Neuronal stem cell (in vitro differentiated cells): ENCODE data around the gene SLC9A9.

Experiments
- DNase-seq: peaks from one replicate; pipeline ENCODE4 v3.0.0-alpha.2; 2013; ENCODE audit warnings: low spot score
- H2AFZ ChIP-seq: one replicate; pipeline ENCODE4 v1.6.1; 2013; ENCODE audit warnings: mild to moderate bottlenecking, low read length, inconsistent platforms
- H2AK5ac ChIP-seq: 2 replicates; pipeline ENCODE4 v1.6.1; 2013; ENCODE audit warnings: low read depth, mild to moderate bottlenecking, inconsistent platforms, low read length, moderate library complexity, mixed read lengths
- H2BK120ac ChIP-seq: 2 replicates; pipeline ENCODE4 v1.6.1; 2013; ENCODE audit warnings: low read depth, mild to moderate bottlenecking, inconsistent platforms, low read length, moderate library complexity, mixed read lengths
- H2BK12ac ChIP-seq: one replicate; pipeline ENCODE4 v1.6.1; 2013; ENCODE audit warnings: low read length, inconsistent platforms
- H2BK15ac ChIP-seq: 2 replicates; pipeline ENCODE4 v1.6.1; 2013; ENCODE audit warnings: mild to moderate bottlenecking, low read length, inconsistent platforms, mixed read lengths
- H2BK5ac ChIP-seq: one replicate; pipeline ENCODE4 v1.6.1; 2013; ENCODE audit warnings: inconsistent platforms, mild to moderate bottlenecking, low read length, moderate library complexity
- H3K14ac ChIP-seq: one replicate; pipeline ENCODE4 v1.6.1; 2013; ENCODE audit warnings: low read length, inconsistent platforms
- H3K18ac ChIP-seq: 2 replicates; pipeline ENCODE4 v1.6.1; 2013; ENCODE audit warnings: low read length, inconsistent platforms
- H3K23ac ChIP-seq: 2 replicates; pipeline ENCODE4 v1.6.1; 2013; ENCODE audit warnings: low read depth, mild to moderate bottlenecking, mixed read lengths, low read length, inconsistent platforms; ENCODE audit not compliant: poor library complexity
- H3K27ac ChIP-seq: replicated peaks from 3 replicates; pipeline ENCODE4 v1.5.1; 2013; ENCODE audit warnings: low read length, inconsistent platforms
- H3K27me3 ChIP-seq, 3 experiments: 2 replicates each; pipeline ENCODE4 v1.6.1; 2013; ENCODE audit warnings: low read length in 3 of 3, mild to moderate bottlenecking in 2 of 3, inconsistent platforms in 1 of 3, low read depth in 1 of 3, mixed read lengths in 1 of 3, moderate library complexity in 1 of 3; ENCODE audit not compliant: control insufficient read depth in 3 of 3, insufficient read depth in 3 of 3
- H3K36me3 ChIP-seq, 2 donors: replicated peaks in 1 of 2; 2 replicates each; pipeline ENCODE4 v1.6.1; 2013; ENCODE audit warnings: low read length in 2 of 2; ENCODE audit not compliant: control insufficient read depth in 2 of 2, insufficient read depth in 2 of 2
- H3K4ac ChIP-seq: 2 replicates; pipeline ENCODE4 v1.6.1; 2013; ENCODE audit warnings: inconsistent platforms, mild to moderate bottlenecking, low read length, moderate library complexity
- H3K4me1 ChIP-seq, 2 donors: 1 replicate in 1 of 2; 2 replicates in 1 of 2; pipeline ENCODE4 v1.6.1; 2013; ENCODE audit warnings: low read length in 2 of 2, low read depth in 1 of 2; ENCODE audit not compliant: control insufficient read depth in 2 of 2, insufficient read depth in 1 of 2
- H3K4me2 ChIP-seq: one replicate; pipeline ENCODE4 v1.6.1; 2013; ENCODE audit warnings: mild to moderate bottlenecking, low read length, inconsistent platforms; ENCODE audit not compliant: insufficient read depth, poor library complexity, severe bottlenecking
- H3K4me3 ChIP-seq, 2 donors: 2 replicates each; pipeline ENCODE4 v1.5.1; 2013; ENCODE audit warnings: low read length in 2 of 2, mild to moderate bottlenecking in 2 of 2, inconsistent platforms in 1 of 2, moderate library complexity in 1 of 2
- H3K79me1 ChIP-seq: one replicate; pipeline ENCODE4 v1.6.1; 2013; ENCODE audit warnings: low read depth, mild to moderate bottlenecking, inconsistent platforms, low read length, moderate library complexity
- H3K9ac ChIP-seq: one replicate; pipeline ENCODE4 v1.6.1; 2013; ENCODE audit warnings: mild to moderate bottlenecking, low read depth, low read length, inconsistent platforms; ENCODE audit not compliant: poor library complexity
- H3K9me3 ChIP-seq, 2 donors: replicated peaks in 1 of 2; 2 replicates each; pipeline versions ENCODE3 to v1.6.1; 2013; ENCODE audit warnings: low read length in 2 of 2, mild to moderate bottlenecking in 2 of 2, inconsistent platforms in 1 of 2, low read depth in 1 of 2, mixed read lengths in 1 of 2, moderate library complexity in 1 of 2; ENCODE audit not compliant: control insufficient read depth in 2 of 2, insufficient read depth in 1 of 2
- H4K8ac ChIP-seq: one replicate; pipeline ENCODE4 v1.6.1; 2013; ENCODE audit warnings: low read depth, mild to moderate bottlenecking, inconsistent platforms, low read length, moderate library complexity
- H4K91ac ChIP-seq: one replicate; pipeline ENCODE4 v1.6.1; 2013; ENCODE audit warnings: low read length, low read depth, mild to moderate bottlenecking, inconsistent platforms; ENCODE audit not compliant: poor library complexity
- WGBS, 2 donors: extraction: QIAGEN DNeasy Blood & Tissue Kit; methylation state at CpG; one replicate each; pipeline ENCODE4 v1.1.7; 2013; ENCODE audit warnings: missing lambda C conversion rate in 2 of 2, mixed read lengths in 1 of 2; ENCODE audit not compliant: insufficient read length in 2 of 2, insufficient replicate concordance in 1 of 2; ENCODE audit errors: extremely low coverage in 2 of 2; 5-methylcytosine and 5-hydroxymethylcytosine counted together

Gene SLC9A9

GRCh38 chr3:143314251-143315093 lies 533.8 kb downstream of the SLC9A9 start:
- Histone ChIP-seq H4K8ac (no peak overlapping the region), H2BK5ac (no peak overlapping the region), H3K27me3 (peaks cover 0 to 3% (median 0%) of the 10 kb centered on the region in 3 experiments), H3K4me1 (peaks cover 0 to 4% of the 10 kb centered on the region in 2 donors), H2AFZ (peak overlapping the region; percentile 12), H4K91ac (no peak overlapping the region), H3K9ac (no peak overlapping the region), H3K79me1 (no peaks in the 10 kb centered on the region), H3K9me3 (no peaks in the 10 kb centered on the region), H2BK15ac (no peak overlapping the region), H3K4ac (no peak overlapping the region), H3K4me2 (no peak overlapping the region), H3K14ac (no peak overlapping the region), H2BK12ac (no peak overlapping the region), H2AK5ac (no peak overlapping the region), H3K18ac (no peak overlapping the region), H3K23ac (no peak overlapping the region), H3K27ac (no peak overlapping the region), H3K4me3 (no peak overlapping the region), H2BK120ac (no peak overlapping the region), H3K36me3 (no peaks in the 10 kb centered on the region)
- WGBS, 2 donors, result 90% methylated on average over 2 of the region's 9 CpGs; no CpG with 5 or more reads in 1 of the 2 donors
- DNase-seq, result no peak

GRCh38 chr3:143313893-143314188 lies 534.4 kb downstream of the SLC9A9 start:
- Histone ChIP-seq H3K36me3 (no peaks in the 10 kb centered on the region), H2BK120ac (no peak overlapping the region), H2BK15ac (no peak overlapping the region), H3K23ac (no peak overlapping the region), H3K9me3 (no peaks in the 10 kb centered on the region), H4K91ac (no peak overlapping the region), H3K4me1 (peaks cover 0 to 4% of the 10 kb centered on the region in 2 donors), H2BK5ac (no peak overlapping the region), H3K4me2 (no peak overlapping the region), H3K14ac (no peak overlapping the region), H2BK12ac (no peak overlapping the region), H3K79me1 (no peaks in the 10 kb centered on the region), H3K4me3 (no peak overlapping the region), H3K27ac (no peak overlapping the region), H3K18ac (no peak overlapping the region), H3K27me3 (peaks cover 0 to 3% (median 0%) of the 10 kb centered on the region in 3 experiments), H3K4ac (no peak overlapping the region), H4K8ac (no peak overlapping the region), H2AK5ac (no peak overlapping the region), H2AFZ (no peak overlapping the region), H3K9ac (no peak overlapping the region)
- WGBS, 2 donors, result no CpG with 5 or more reads among the region's 2 CpGs
- DNase-seq, result no peak

- no peak overlapping the region for H2AK5ac ChIP-seq
- no peak overlapping the region for H3K23ac ChIP-seq
- no peak overlapping the region for H3K27ac ChIP-seq
- H3K79me1 ChIP-seq, result no peaks in the 10 kb centered on the region
- peaks cover 0 to under 1% (median 0%) of the 10 kb centered on the region in 3 experiments for H3K27me3 ChIP-seq
- no peak overlapping the region for H3K4me2 ChIP-seq
- H3K4ac ChIP-seq, result no peak overlapping the region
- no peak overlapping the region for H4K91ac ChIP-seq
- no peak overlapping the region for H3K14ac ChIP-seq
- no peak overlapping the region for H2BK15ac ChIP-seq
- no peaks in the 10 kb centered on the region for H3K9me3 ChIP-seq
- H4K8ac ChIP-seq, result no peak overlapping the region
- WGBS, 2 donors, result no CpG with 5 or more reads among the region's 6 CpGs
- no peak overlapping the region for H2AFZ ChIP-seq
- H3K4me1 ChIP-seq, result peaks cover 0 to 4% of the 10 kb centered on the region in 2 donors
- no peak overlapping the region for H2BK120ac ChIP-seq
- H3K4me3 ChIP-seq, result no peak overlapping the region
- no peak for DNase-seq
- no peak overlapping the region for H3K18ac ChIP-seq
- no peak overlapping the region for H2BK5ac ChIP-seq
- no peak overlapping the region for H2BK12ac ChIP-seq
- H3K36me3 ChIP-seq, result no peaks in the 10 kb centered on the region
- H3K9ac ChIP-seq, result no peak overlapping the region
These were observed 535.0 kb downstream of the SLC9A9 start for GRCh38 chr3:143313025-143313892.

- WGBS, 2 donors, result no CpG with 5 or more reads among the region's 1 CpG
- H3K27ac ChIP-seq, result no peak overlapping the region
These were observed 537.2 kb downstream of the SLC9A9 start for GRCh38 chr3:143311096-143311495.

More at GRCh38 chr3:143311096-143311495, 537.2 kb downstream of the SLC9A9 start:
- H3K36me3 ChIP-seq, result no peaks in the 10 kb centered on the region
- no peak overlapping the region for H2BK15ac ChIP-seq
- H2BK12ac ChIP-seq, result no peak overlapping the region
- H3K4me1 ChIP-seq, result peaks cover 0 to 4% of the 10 kb centered on the region in 2 donors
- no peaks in the 10 kb centered on the region for H3K79me1 ChIP-seq
- H2BK5ac ChIP-seq, result no peak overlapping the region
- no peak overlapping the region for H4K91ac ChIP-seq
- no peaks in the 10 kb centered on the region for H3K9me3 ChIP-seq
- no peak overlapping the region for H3K9ac ChIP-seq
- no peak overlapping the region for H2BK120ac ChIP-seq
- H3K4me2 ChIP-seq, result no peak overlapping the region
- H2AFZ ChIP-seq, result no peak overlapping the region
- no peaks in the 10 kb centered on the region for H3K27me3 ChIP-seq
- H3K23ac ChIP-seq, result no peak overlapping the region
- H4K8ac ChIP-seq, result no peak overlapping the region
- H3K14ac ChIP-seq, result no peak overlapping the region
- no peak overlapping the region for H3K4ac ChIP-seq
- DNase-seq, result no peak
- no peak overlapping the region for H3K4me3 ChIP-seq
- H3K18ac ChIP-seq, result no peak overlapping the region
- no peak overlapping the region for H2AK5ac ChIP-seq
